A549 (cell line): ENCODE results near the gene STAT2. TPM values are rescaled to one million over a fixed set of nuclear protein-coding genes. Genes with fewer than 3 reads are reported as not detected.

ENCODE experiments used
- ATAC-seq, 2 experiments: fragments of 200-7000 bp in 1 of 2; fragments of >200 bp in 1 of 2; cut with Nextera tagmentation in 1 of 2; cut with Tn5 transposase in 1 of 2; 3 replicates each; pipeline versions ENCODE4 v1.8.0 to v1.9.1; 2018 to 2020; ENCODE audit warnings: mild to moderate bottlenecking in 1 of 2, moderate library complexity in 1 of 2
- CTCF ChIA-PET: fragments of 300-600 bp; sonication (Branson Sonifier 250); formaldehyde crosslinking; extraction: SDS; loops from one replicate; lab custom pipeline; 2021; ENCODE audit warnings: antibody characterized with exemption, inconsistent platforms; lab: Yijun Ruan, JAX
- POLR2A ChIA-PET: fragments of 350-600 bp; formaldehyde crosslinking; extraction: SDS; loops from one replicate; lab custom pipeline; 2021; ENCODE audit warnings: antibody characterized with exemption, inconsistent platforms; lab: Yijun Ruan, JAX
- DNase-seq, 2 experiments: peaks; one replicate each; pipeline versions ENCODE4 v3.0.0 to v3.0.0-alpha.2; 2011 to 2016; ENCODE audit warnings: low read depth in 1 of 2, low spot score in 1 of 2
- FAIRE-seq: peaks from 2 replicates; lab custom pipeline; 2011; peaks lifted over from hg19 to GRCh38; lab: Jason Lieb, UNC
- H3K27ac ChIP-seq, 2 experiments: fragments of >200 bp; sonication (Bioruptor Twin); formaldehyde crosslinking; 3 replicates each; pipeline ENCODE4 v1.5.1; 2016 to 2017
- H3K4me1 ChIP-seq: fragments of >200 bp; sonication (Bioruptor Twin); formaldehyde crosslinking; 3 replicates; pipeline ENCODE4 v1.6.1; 2016
- H3K4me2 ChIP-seq: fragments of >200 bp; sonication (Bioruptor Twin); formaldehyde crosslinking; 3 replicates; pipeline ENCODE4 v1.6.1; 2016
- H3K4me3 ChIP-seq: fragments of >200 bp; sonication (Bioruptor Twin); formaldehyde crosslinking; 3 replicates; pipeline ENCODE4 v1.5.1; 2016
- H3K9me3 ChIP-seq: fragments of >200 bp; sonication (Bioruptor Twin); formaldehyde crosslinking; 3 replicates; pipeline ENCODE4 v1.6.1; 2016
- CBX2 ChIP-seq: fragments of 200-600 bp; sonication (generic); IDR thresholded peaks from 2 replicates; pipeline ENCODE4 v1.6.1; 2016; ENCODE audit warnings: low read depth, mild to moderate bottlenecking, borderline replicate concordance
- CHD2 ChIP-seq: fragments of 150-350 bp; IDR thresholded peaks from 2 replicates; pipeline ENCODE4 v1.6.1; 2014; ENCODE audit warnings: low read length; ENCODE audit not compliant: partially characterized antibody
- CHD4 ChIP-seq: fragments of 200-600 bp; sonication (generic); IDR thresholded peaks from 2 replicates; pipeline ENCODE4 v1.6.1; 2016; ENCODE audit warnings: antibody characterized with exemption, mild to moderate bottlenecking, borderline replicate concordance
- E2F6 ChIP-seq: IDR thresholded peaks from 2 replicates; pipeline ENCODE4 v1.6.1; 2012; ENCODE audit warnings: low read depth, borderline replicate concordance
- FOSB ChIP-seq: fragments of 250-450 bp; sonication (Bioruptor Pico); IDR thresholded peaks from 2 replicates; pipeline ENCODE4 v1.5.0; 2020; ENCODE audit warnings: mild to moderate bottlenecking, moderate library complexity
- FOSL2 ChIP-seq, 2 experiments: fragments of 450-650 bp in 1 of 2; fragments of >200 bp in 1 of 2; sonication (Bioruptor Twin) in 1 of 2; formaldehyde crosslinking; IDR thresholded peaks; 2 replicates each; pipeline versions ENCODE4 v1.5.0 to v1.6.1; 2016 to 2020; ENCODE audit warnings: mild to moderate bottlenecking in 1 of 2, moderate library complexity in 1 of 2
- HES2 ChIP-seq: fragments of >200 bp; sonication (Bioruptor Twin); formaldehyde crosslinking; IDR thresholded peaks from 2 replicates; pipeline ENCODE4 v1.6.1; 2016
- JUNB ChIP-seq: fragments of >200 bp; sonication (Bioruptor Twin); formaldehyde crosslinking; IDR thresholded peaks from 2 replicates; pipeline ENCODE4 v1.6.1; 2016
- POLR2A ChIP-seq: IDR thresholded peaks from 2 replicates; pipeline ENCODE4 v1.6.1; 2012; ENCODE audit warnings: mild to moderate bottlenecking, low read length
- RARB ChIP-seq: fragments of 250-450 bp; sonication (Bioruptor Pico); IDR thresholded peaks from 2 replicates; pipeline ENCODE4 v1.8.0; 2021; ENCODE audit warnings: mild to moderate bottlenecking, moderate library complexity
- RCOR1 ChIP-seq: fragments of 150-350 bp; IDR thresholded peaks from 2 replicates; pipeline ENCODE4 v1.6.1; 2014; ENCODE audit warnings: antibody characterized with exemption, low read length, low read depth
- REST ChIP-seq: fragments of 200-600 bp; sonication (generic); IDR thresholded peaks from 2 replicates; pipeline ENCODE4 v1.6.1; 2016; ENCODE audit warnings: antibody characterized with exemption, mild to moderate bottlenecking, moderate library complexity
- RNF2 ChIP-seq: fragments of 200-600 bp; sonication (generic); IDR thresholded peaks from 2 replicates; pipeline ENCODE4 v1.6.1; 2016; ENCODE audit warnings: low read depth, mild to moderate bottlenecking, antibody characterized with exemption, moderate library complexity, borderline replicate concordance
- SMC3 ChIP-seq: fragments of >200 bp; sonication (Bioruptor Twin); formaldehyde crosslinking; IDR thresholded peaks from 3 replicates; pipeline ENCODE4 v1.6.1; 2018; ENCODE audit warnings: inconsistent platforms
- ZC3H11A ChIP-seq: fragments of 450-650 bp; IDR thresholded peaks from 2 replicates; pipeline ENCODE4 v1.6.1; 2014; ENCODE audit warnings: antibody characterized with exemption, mild to moderate bottlenecking
- ZSCAN20 ChIP-seq: fragments of 250-450 bp; sonication (Bioruptor Pico); IDR thresholded peaks from 2 replicates; pipeline ENCODE4 v1.8.0; 2022; ENCODE audit warnings: mild to moderate bottlenecking, moderate library complexity
- WGBS: methylation state at CpG from one replicate; pipeline ENCODE4 v1.1.6; 2017; ENCODE audit errors: missing lambda C conversion rate; 5-methylcytosine and 5-hydroxymethylcytosine counted together
- polyA plus RNA-seq, 4 experiments: library from polyadenylated mRNA; depleted of rRNA in 3 of 4; stranded (reverse); fragments of >200 nt; fragmentation: RNase III in 1 of 4; extraction: RNeasy Plus Mini Kit Qiagen cat#74134 plus additional on column Dnase treatment in 1 of 4; gene quantifications; 2 replicates in 3 of 4; 3 replicates in 1 of 4; pipeline ENCODE4 v1.2.3, GENCODE V29; 2011 to 2017

Gene STAT2
- polyA plus RNA-seq, 2 of the 4 experiments (the other 2 are of a cell fraction): 22.2 to 29.5 TPM

- TF ChIP-seq E2F6 (no peak), RCOR1 (no peak), CBX2 (no peak), ZSCAN20 (CRISPR knock-in tag) (no peak), SMC3 (no peak), RARB (CRISPR knock-in tag) (no peak), CHD4 (no peak), FOSB (CRISPR knock-in tag) (no peak), ZC3H11A (no peak), HES2 (no peak), FOSL2 (IDR thresholded peaks at IDR 0.05) (no peak), FOSL2 (CRISPR knock-in tag; IDR thresholded peaks at IDR 0.05) (no peak), CHD2 (no peak), REST (no peak)
- 3% methylated on average over 11 of the region's 11 CpGs for WGBS
- POLR2A ChIA-PET: interaction anchor here (0.6 to 3.1 kb wide), 12 partner anchors 15 to 211 kb away, joined by 3 to 20 read pairs (median 7); partner anchors contain the start of genes COQ10A, CS, PA2G4 and PAN2
- H3K9me3 ChIP-seq: no peaks in the 10 kb centered on the region
- peaks cover 11% of the 10 kb centered on the region for H3K4me1 ChIP-seq
- H3K4me3 ChIP-seq: peak overlapping the region; percentile 93
- peak overlapping the region; percentile 94 to 96 for H3K27ac ChIP-seq
- DNase-seq (no peak), ATAC-seq (no peak; a peak in 2 of 6 replicates), FAIRE-seq (no peak)
- CTCF ChIA-PET: interaction anchor here (1.3 to 2.2 kb wide), 8 partner anchors 10 to 149 kb away, joined by 3 to 14 read pairs (median 5); partner anchors contain the start of genes ANKRD52, MIP, SMARCC2 and STAT2
- peak overlapping the region; percentile 79 for H3K4me2 ChIP-seq
These were observed 44.7 kb downstream of the STAT2 start for GRCh38 chr12:56315249-56315621.

- Histone ChIP-seq H3K4me2 (no peak overlapping the region), H3K9me3 (no peaks in the 10 kb centered on the region), H3K27ac (no peak overlapping the region), H3K4me3 (no peak overlapping the region), H3K4me1 (peaks cover 7% of the 10 kb centered on the region)
- 96% methylated on average over 12 of the region's 12 CpGs for WGBS
- FAIRE-seq (no peak), DNase-seq (no peak), ATAC-seq (no peak)
- CTCF ChIA-PET: interaction anchor here (1.4 to 2.6 kb wide), 3 partner anchors 26 to 153 kb away, joined by 6 to 13 read pairs (median 7); partner anchors contain the start of gene ANKRD52
- POLR2A ChIA-PET: no interaction called here
- TF ChIP-seq JUNB (no peak), RNF2 (no peak), POLR2A (no peak), REST (no peak)
These were observed 48.9 kb downstream of the STAT2 start for GRCh38 chr12:56311003-56311402.
